HG02798 (cell line): ENCODE measurements around the gene MAN2B2.

Experiments used
- ATAC-seq: cut with Tn5 transposase; IDR thresholded peaks from one replicate; pipeline ENCODE4 v1.9.1; 2021; ENCODE audit warnings: mild to moderate bottlenecking; ENCODE audit not compliant: unreplicated experiment, poor library complexity

The MAN2B2 gene

DNA sequence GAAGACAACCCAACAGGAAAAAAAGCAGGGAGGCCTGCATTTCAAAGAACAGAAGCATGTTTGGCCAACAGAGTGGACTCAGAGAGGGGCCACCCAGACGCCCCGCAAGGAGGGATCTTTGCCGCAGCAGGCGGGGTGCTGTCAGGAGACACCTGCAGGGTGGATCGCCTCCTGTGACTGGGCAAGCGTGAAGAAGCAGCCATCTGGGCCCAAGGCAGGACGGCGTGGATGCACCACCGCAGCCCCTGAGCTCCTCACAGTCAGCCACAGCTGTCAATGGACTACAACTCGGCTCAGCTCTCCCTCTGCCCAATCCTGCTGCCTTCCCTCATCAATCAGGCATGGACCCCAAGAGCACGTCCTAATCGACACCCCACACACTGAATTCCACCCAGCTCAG, 32.0 kb upstream of the MAN2B2 start:
- no peak for ATAC-seq

DNA sequence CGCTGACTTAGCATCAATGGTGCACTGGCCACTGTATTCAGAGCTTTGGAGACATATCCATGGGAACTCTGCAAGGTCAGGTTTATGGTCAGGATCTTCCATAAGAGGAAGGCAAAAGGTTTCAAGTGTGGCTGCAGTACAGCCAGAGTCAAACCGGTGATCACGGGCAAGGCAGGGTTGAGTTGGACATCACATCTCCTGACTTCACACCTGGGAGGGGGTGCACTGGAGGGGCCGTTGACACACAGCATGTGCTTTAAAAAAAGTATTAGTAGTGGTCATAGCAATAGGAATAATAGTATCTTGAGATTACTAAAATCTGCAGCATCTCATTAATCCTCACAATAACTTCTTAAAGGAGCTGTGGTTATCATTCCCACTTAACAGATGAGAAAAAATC, 28.9 kb upstream of the MAN2B2 start:
- ATAC-seq, result no peak

DNA sequence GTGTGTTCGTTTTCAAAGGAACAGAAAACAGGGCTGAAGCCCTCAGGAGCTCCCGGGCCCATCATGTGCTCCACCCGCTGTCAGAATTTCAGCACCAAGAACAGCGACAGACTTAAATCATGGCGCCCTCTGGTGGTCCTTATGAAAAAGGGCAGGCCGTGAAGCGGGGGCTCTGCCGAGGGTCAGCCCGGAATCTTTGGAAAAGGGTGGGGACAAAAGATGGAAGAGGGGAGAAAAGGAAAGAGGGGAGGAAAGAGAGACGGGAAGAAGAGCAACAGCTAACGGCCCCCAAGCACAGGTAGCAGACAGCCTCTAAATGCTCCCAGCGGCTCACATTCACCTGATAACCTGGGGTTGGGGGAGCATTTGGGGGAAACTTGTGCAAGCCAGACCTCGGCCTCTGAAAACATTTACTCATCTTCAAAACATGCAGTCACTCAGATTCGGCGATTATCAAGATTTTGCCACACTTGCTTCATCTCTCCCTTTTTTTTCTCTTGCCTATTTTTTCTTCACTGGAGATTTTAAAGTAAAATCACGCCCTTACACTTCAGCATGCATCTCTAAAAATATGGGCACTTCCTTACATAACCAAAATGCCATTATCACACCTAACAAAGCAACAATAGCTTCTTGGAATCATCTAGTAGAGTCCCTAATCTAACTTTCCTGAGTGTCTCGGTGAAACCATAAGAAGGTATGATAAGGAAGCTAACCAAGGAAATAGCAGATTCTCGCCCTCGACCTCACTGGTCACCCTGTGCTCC, 28.1 kb upstream of the MAN2B2 start:
- peak; percentile 66 for ATAC-seq

DNA sequence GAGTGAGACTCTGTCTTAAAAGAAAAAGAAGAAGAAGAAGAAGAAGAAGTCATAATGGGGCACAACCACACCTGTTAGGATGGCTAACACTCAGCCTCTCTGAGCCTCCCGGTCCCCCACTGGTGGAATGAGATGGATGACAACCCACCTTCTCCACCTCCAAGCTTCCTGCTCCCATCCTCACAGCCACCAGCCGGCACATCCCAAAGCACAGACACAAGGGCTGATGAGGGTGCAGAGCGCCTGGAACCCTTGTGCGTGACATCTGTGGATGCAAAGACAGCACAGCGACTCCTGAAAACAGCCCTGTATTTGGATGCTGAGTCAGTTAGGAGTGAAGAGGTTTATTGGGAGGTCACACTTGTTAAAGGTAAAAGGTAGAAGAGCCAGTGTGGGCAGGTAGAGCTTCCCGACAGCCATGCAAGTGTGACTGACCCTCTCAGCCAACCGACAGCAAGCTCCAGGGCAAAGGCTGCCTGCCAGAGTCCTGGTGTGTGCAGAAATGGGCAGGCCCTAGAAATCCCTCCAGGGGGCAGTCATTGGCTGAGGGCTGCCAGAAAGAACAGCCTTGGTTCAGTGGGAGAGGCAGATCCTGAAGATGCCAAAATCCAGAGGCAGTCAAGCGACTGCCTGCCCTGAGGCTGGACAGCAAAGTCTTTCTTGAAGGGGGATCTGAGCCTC, 26.6 kb upstream of the MAN2B2 start:
- no peak for ATAC-seq

DNA sequence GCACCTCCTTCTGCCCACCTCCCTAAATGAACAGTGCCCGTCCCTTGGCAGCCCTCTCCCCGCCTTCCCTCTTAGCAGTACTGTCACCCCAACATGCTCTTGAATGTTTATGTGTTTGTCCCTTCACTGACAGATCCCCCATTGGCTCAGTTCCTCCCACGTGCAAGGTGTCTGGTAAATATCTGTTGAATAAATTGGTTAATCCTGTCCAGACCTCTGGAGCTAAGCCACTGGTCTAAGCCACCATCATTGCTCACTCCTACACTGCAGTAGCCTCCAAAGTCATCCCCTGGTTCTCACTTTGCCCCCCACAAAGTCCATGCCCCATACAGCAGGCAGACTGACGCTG, 26.1 kb upstream of the MAN2B2 start:
- no peak for ATAC-seq

DNA sequence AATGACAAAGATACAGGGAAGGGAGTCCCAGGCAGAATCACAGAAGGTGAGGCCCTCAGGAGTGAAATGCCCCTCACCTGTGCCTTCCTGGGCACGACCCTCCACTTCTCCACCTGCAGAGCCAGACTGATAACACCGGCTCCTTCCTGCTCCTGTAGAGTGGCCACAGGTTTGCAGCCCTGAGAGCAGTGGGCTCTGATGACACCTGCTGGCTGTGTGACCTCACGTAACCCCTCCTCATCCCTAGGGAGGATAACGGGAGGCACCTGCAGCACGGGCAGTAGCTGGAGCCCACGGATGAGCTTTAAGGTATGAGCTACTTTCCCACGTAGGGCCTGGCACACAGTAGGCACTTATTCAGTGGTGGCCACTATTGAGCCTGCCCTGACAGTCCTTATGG, 25.5 kb upstream of the MAN2B2 start:
- ATAC-seq, result no peak

DNA sequence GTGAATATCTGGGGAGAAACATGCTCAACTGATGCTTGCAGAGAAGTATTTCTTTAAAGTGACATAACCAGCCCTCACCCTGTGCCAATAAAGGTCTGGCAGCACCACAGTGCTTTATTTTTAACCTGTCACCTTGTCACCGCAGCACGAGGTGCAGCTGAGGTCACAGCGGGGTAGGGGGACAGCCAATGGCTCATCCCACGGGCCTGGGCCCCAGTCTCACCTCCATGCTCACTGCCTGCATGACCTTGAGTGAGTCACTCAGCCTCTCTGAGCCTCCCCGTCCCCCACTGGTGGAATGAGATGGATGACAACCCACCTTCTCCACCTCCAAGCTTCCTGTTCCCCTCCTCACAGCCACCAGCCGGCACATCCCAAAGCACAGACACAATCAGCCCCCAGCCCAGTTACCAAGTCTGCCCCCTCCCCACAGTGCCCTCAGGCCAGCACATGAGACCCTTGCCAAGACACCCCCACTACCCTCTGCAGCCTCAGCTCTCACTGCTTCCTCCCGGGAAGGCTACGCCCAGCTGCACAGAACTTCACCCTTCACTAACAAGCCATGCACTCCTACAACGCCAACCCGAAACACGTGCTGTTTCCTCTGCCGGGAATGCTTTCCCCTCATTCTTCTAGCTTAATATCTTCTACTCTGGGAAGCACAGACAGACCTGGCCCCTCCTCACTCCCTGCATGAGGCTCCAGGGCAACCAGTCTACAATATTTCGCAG, 24.9 kb upstream of the MAN2B2 start:
- no peak for ATAC-seq

DNA sequence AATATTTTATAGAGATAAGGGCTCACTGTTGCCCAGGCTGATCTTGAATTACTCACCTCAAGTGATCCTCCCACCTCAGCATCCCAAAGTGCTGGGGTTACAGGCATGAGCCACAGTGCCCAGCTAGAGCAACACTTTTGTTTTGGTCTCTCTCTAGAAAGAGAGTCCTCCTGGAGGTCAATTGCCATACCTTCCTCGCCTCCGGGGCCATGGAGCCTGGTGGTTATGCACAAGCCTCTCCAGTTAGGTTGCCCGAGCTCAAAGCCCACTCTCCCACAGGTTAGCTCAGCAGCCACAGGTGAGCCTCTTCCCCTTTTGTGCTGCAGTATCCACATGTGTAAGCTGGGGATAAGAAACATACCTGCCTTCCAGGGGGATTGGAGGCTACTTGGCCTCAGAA, 24.2 kb upstream of the MAN2B2 start:
- ATAC-seq, result no peak

DNA sequence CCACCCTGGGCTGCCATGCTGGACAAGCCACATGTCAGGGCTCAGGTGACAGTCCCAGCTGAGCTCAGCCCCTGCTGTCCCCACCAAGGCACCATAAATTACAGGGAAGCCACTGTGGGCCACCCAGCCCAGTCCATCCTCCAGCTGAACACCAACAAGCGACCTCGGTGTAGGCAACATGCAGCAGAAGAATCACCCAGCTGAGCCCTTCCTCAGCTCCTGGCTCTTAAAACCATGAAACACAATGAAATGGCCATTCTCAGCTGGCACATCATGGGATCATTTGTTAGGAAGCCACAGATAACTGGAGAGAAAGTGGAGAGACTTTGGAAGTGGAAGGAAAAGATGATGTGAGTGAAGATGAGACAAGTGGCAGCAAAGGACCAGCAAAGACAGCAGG, 23.3 kb upstream of the MAN2B2 start:
- no peak for ATAC-seq

DNA sequence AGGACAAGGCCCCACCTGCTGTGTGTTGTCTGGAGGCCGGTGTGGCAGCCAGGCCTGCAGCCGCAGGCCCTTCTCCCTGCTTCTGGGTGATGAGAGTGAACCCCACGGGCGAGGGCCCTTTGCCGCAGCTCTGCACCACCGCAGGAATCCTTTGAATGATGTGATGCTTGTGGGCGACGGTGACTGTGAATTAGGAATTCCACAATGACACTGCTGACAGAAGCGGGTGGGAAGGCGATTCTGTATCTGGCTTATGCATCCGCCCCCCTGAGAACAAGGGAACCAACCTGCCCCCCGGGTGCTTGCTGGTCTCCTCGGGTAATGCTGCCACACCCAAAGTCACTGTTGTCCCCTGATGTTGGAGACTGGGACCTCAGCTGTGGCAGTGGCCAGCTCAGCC, 19.5 kb upstream of the MAN2B2 start:
- ATAC-seq, result no peak

DNA sequence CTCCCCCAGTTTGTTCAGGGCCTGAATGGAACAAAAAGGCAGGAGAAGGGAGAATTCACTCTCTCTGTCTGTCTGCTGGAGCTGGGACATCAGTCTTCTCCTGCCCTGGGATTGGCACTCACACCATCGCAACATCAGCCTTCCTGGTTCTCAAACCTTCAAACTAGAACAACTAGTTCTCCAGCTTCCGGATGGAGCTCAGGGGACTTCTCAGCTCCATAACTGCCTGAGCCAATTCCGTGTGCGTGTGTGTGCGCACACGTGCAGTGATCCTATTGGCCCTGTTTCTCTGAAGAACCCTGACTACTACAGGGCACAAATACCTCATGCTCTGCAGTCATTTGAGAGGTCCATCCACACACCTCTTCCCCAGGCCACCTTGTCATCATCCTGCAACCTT, 18.7 kb upstream of the MAN2B2 start:
- no peak for ATAC-seq

DNA sequence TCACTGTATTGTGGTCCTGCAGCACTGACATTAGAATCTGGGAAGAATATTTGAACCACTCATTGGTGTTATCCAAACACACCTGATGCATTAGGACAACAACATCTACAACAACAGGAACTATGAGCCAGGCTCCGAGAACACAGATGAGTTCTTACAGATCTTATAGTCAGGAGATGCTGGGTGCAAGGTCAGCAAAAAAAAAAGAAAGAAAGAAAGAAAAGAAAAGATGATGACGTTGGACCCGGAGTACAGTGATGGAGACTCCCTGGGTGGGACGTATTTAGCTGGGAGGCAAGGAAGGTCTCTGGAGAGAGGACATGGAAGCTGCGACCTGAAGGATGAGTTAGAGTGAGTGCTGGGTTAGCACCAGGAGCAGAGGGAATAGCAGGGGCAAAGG, 17.8 kb upstream of the MAN2B2 start:
- ATAC-seq, result no peak

DNA sequence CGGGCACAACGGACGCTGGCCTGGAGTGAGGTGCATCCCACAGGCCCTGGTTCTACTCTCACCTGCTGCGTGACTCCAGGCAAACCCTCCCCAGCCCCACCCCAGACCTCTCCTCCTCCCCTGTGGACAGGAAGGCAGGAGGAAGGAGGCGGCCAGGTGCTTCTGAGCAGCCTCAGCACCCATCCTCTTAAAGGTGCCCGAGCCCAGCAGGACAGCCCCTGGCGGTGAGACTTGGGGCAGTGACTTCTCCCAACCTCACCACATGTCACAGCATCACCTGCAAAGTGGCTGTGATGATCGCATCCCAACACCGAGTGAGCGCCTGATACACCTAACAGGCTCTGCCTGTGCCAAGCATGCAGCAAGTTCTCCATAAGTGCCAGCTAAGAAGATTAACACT, 17.1 kb upstream of the MAN2B2 start:
- no peak for ATAC-seq

DNA sequence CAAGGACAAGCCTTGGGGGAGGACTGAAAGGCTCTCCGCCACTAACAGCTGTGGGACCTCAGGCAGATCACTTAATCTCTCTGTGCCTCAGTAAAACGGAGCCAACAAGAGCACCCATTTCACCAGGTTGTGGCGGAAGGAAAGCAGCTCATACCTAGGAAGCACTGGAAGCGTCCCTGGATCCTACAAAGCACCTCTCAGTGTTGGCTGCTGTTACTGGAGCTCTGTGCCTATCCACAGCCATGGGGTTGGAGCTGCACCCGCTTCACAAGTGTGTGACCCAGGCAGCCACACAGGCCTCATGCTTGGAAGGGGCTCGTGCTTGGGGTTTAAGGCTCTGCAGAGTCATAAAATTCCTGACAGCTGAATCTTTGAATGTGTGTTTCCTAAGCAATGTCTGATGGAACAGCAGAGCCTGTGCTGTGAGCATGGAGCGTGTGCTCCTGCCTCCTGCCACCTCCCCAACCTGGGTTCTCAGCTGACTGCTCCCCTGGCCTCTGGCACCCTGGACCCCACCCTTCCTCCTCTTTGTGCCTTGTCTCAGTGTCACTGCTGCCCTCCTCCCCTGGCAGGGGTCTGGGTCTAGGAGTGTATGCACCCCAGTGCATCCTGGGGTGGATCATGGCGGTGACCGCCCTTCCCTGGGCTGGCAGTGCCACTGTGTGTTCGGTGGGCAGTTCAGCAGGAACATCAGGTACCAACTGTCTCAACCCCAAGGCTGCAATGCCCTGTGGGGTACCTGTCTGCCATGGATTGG, 14.4 kb upstream of the MAN2B2 start:
- ATAC-seq, result no peak

DNA sequence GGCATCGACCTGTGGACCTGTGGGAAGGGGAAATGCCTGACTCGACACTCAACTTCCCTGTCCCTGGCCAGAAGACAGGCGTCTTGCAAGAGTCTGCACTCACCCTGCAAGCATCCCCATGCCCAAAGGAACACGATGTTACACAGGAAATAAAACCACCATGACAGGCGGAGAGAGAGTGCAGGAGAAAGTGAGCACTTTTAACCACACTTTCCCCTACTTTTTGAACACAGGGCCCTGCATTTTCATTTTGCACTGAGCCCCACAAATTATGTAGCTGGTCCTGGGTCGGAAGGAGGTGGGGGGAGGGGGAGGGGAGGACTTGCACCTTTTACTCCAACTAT, 13.8 kb upstream of the MAN2B2 start:
- no peak for ATAC-seq

DNA sequence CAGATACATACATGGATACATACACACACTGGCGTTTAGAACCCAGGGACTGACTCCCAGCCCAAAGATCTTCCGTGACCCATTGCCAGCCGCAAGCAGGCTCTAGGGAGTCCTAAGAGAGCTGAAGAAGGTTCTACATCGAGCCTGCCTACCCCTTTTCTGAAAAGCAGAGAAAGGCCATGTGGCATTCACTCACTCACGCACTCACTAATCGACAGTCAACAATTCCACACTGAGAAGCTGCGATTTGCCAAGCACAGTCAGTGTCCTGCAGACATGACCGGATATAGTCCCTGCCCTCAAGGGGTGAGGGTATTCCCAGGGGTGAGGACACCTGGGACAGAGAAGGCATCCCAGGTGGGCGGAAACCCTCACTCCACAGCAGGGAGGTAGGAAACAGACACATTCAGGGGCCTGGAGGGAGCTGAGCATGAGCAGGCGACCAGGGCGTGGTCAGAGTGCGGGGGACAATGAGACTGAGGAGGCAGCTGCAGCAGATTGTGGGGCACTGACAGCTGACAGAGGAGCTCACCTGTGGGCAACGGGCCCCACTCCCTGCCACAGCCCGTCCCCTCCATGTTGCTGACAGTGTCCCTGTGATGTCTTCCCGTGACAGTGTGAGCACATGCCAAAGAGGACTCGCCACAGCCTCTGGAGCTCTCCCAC, 13.2 kb upstream of the MAN2B2 start:
- no peak for ATAC-seq

DNA sequence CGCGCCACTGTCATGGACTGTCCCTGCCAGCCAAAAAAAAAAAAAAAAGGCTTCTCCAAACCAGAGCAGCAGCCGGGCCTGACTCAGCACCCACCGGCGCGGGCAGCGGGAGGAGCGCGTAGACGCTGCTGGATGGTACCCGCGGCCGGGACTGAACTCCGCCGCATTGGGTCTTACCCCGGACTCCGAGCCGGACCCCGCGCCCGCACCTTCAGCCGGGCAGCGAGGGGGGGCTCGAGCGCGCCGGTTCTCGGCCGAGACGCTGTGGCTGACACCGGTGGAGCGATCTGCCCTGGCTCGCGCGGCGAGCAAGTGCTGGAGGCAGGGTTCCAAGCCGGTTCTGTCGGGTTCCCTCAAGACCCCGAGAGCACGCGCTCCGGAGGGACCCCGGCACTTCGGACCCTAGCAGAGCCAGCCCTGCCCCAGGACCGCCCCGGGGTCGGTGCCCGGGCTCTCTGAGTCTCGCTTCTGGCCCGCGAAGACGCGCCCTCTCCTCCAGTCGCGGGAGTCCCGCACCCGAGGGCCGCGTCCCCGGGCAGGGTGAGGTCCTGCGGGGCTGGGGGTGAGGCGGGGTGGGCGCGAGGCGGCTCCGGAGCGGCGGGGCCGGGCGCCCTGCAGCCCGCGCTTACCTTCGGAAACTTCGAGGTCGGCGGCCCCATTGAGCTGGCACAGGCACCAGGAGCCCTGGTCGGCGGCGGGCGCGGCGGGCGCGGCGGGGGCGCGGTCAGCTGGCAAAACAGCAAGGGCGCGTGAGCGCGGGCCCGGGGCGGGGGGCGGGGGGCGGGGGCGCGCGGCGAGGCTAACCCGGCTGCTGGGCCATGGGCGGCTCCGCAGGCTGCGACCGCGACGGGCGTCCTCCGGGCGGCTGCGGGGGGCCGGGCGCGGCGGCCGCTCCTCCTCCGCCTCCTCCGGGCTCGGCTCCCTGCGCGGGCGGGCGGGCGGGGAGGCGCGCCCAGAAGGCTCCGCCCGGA, 11.8 kb upstream of the MAN2B2 start:
- ATAC-seq, result no peak

DNA sequence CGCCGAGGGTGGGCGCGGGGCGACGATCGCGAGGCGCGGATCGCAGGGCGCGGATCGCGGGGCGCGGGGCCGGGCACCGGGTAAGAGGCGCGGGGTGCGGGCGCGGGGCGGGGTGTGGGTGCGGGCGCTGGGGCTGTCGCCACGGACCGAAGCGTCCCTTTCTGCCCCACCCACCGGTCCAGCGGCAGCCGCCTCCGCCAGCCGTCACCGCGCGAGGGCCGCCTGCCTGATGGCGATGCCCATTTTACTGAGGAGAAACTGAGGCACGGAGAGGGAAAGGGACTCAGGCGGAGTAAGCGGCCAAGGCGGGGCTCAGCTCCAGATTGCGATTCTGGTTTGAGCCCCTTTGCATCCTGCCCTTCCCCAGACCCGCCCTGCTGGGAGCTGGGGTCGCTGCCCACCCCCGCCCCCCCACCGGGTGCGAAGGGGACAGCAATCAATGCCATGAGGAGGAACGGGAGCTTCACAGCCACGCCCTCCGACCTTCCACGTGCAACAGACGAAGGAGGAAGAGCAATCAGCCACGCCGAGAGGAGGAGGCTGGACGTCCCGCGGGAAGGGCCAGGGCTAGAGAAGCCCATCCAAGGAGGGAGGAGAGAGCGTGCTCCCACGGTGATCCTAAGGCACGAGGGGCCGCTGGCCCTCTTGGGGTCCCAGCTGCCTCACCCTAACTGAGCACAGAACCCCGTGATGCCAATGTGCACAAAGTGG, 10.9 kb upstream of the MAN2B2 start:
- ATAC-seq, result no peak
